Hepatocyte (in vitro differentiated cells): Measurements from ENCODE around the gene TMEM131. TPM values are rescaled to one million over a fixed set of nuclear protein-coding genes. Genes with fewer than 3 reads are reported as not detected.

Experiments
- DNase-seq: peaks from one replicate; pipeline ENCODE4 v3.0.0-alpha.2; 2016; ENCODE audit warnings: low spot score
- H2AFZ ChIP-seq: fragments of 200-600 bp; sonication (generic); 2 replicates; pipeline ENCODE4 v1.6.0; 2016; ENCODE audit warnings: antibody characterized with exemption, mild to moderate bottlenecking
- H3K27ac ChIP-seq: fragments of 200-600 bp; sonication (generic); 2 replicates; pipeline ENCODE4 v1.5.1; 2016; ENCODE audit warnings: mild to moderate bottlenecking
- H3K27me3 ChIP-seq: fragments of 200-600 bp; sonication (generic); 2 replicates; pipeline ENCODE4 v1.6.1; 2016
- H3K36me3 ChIP-seq: fragments of 200-600 bp; sonication (generic); replicated peaks from 2 replicates; pipeline ENCODE4 v1.5.1; 2016; ENCODE audit warnings: low read depth; ENCODE audit not compliant: insufficient read depth
- H3K4me1 ChIP-seq: fragments of 200-600 bp; sonication (generic); 2 replicates; pipeline ENCODE4 v1.5.1; 2016; ENCODE audit warnings: mild to moderate bottlenecking, moderate library complexity; ENCODE audit not compliant: insufficient read depth
- H3K4me2 ChIP-seq: fragments of 200-600 bp; sonication (generic); 2 replicates; pipeline ENCODE4 v1.6.0; 2016
- H3K4me3 ChIP-seq: fragments of 200-600 bp; sonication (generic); 2 replicates; pipeline ENCODE4 v1.5.1; 2016; ENCODE audit warnings: mild to moderate bottlenecking
- H3K79me2 ChIP-seq: fragments of 200-600 bp; sonication (generic); 2 replicates; pipeline ENCODE4 v1.6.0; 2017; ENCODE audit warnings: mild to moderate bottlenecking
- H3K9me2 ChIP-seq: fragments of 200-600 bp; sonication (generic); replicated peaks from 2 replicates; pipeline ENCODE4 v1.6.0; 2017; ENCODE audit warnings: mild to moderate bottlenecking; ENCODE audit not compliant: insufficient read depth
- H3K9me3 ChIP-seq: fragments of 200-600 bp; sonication (generic); 2 replicates; pipeline ENCODE4 v1.5.1; 2016; ENCODE audit warnings: low read depth, mild to moderate bottlenecking
- H4K20me1 ChIP-seq: fragments of 200-600 bp; sonication (generic); 2 replicates; pipeline ENCODE4 v1.6.0; 2016; ENCODE audit warnings: mild to moderate bottlenecking; ENCODE audit not compliant: insufficient read depth, poor library complexity, severe bottlenecking
- CTCF ChIP-seq: fragments of 200-600 bp; sonication (generic); IDR thresholded peaks from 2 replicates; pipeline ENCODE4 v1.5.1; 2016; ENCODE audit warnings: antibody characterized with exemption, mild to moderate bottlenecking; ENCODE audit not compliant: poor library complexity
- EZH2 ChIP-seq: fragments of 200-600 bp; sonication (generic); IDR thresholded peaks from 2 replicates; pipeline ENCODE4 v1.6.1; 2016; ENCODE audit warnings: antibody characterized with exemption, mild to moderate bottlenecking, borderline replicate concordance
- EZH2phosphoT487 ChIP-seq: fragments of 200-600 bp; sonication (generic); IDR thresholded peaks from one replicate; pipeline ENCODE4 v1.6.1; 2018; ENCODE audit warnings: antibody characterized with exemption, mild to moderate bottlenecking, low read depth, moderate library complexity; ENCODE audit not compliant: unreplicated experiment, severe bottlenecking
- WGBS: methylation state at CpG from one replicate; pipeline ENCODE4 v1.1.6; 2016; ENCODE audit warnings: low lambda C conversion rate; ENCODE audit errors: missing lambda C conversion rate; 5-methylcytosine and 5-hydroxymethylcytosine counted together
- polyA plus RNA-seq: library from polyadenylated mRNA; unstranded; fragments of >200 nt; fragmentation: Nextera tagmentation; extraction: Ambion mirVana; gene quantifications from 2 replicates; pipeline ENCODE4 v1.2.1, GENCODE V29; 2016
- total RNA-seq: library from RNA; depleted of rRNA; stranded (reverse); fragments of >200 nt; gene quantifications from 2 replicates; pipeline ENCODE4 v1.2.3, GENCODE V29; 2014

TMEM131 gene
- total and polyA plus RNA-seq, 2 experiments from 2014 or later: 17.5 to 42.1 TPM

GRCh38 chr2:97936199-97936598, 59.5 kb downstream of the TMEM131 start:
- DNase-seq: peak; percentile 25
- Histone ChIP-seq H3K9me2 (no peaks in the 10 kb centered on the region), H3K4me1 (peaks cover 40% of the 10 kb centered on the region), H3K27ac (peak overlapping the region; percentile 35), H3K79me2 (peaks cover 86% of the 10 kb centered on the region), H3K36me3 (no peaks in the 10 kb centered on the region), H2AFZ (no peak overlapping the region), H3K4me2 (peak overlapping the region; percentile 68), H3K9me3 (no peaks in the 10 kb centered on the region), H3K27me3 (no peaks in the 10 kb centered on the region), H4K20me1 (peaks cover 52% of the 10 kb centered on the region), H3K4me3 (no peak overlapping the region)
- 7% methylated on average over 5 of the region's 5 CpGs for WGBS
- TF ChIP-seq CTCF (no peak), EZH2 (no peak), EZH2phosphoT487 (no peak)

- peak overlapping the region; percentile 68 for H3K4me2 ChIP-seq
- peaks cover 57% of the 10 kb centered on the region for H4K20me1 ChIP-seq
Measured at GRCh38 chr2:97935719-97936161, 60.0 kb downstream of the TMEM131 start.

GRCh38 chr2:97932975-97933662, 62.6 kb downstream of the TMEM131 start:
- H3K9me3 ChIP-seq: no peaks in the 10 kb centered on the region
- no peak overlapping the region for H2AFZ ChIP-seq
- no peaks in the 10 kb centered on the region for H3K27me3 ChIP-seq
- peaks cover 71% of the 10 kb centered on the region for H4K20me1 ChIP-seq
- H3K27ac ChIP-seq: no peak overlapping the region
- H3K9me2 ChIP-seq: no peaks in the 10 kb centered on the region
- H3K4me2 ChIP-seq: no peak overlapping the region
- TF ChIP-seq EZH2 (no peak), CTCF (no peak), EZH2phosphoT487 (no peak)
- DNase-seq: no peak
- peaks cover 47% of the 10 kb centered on the region for H3K4me1 ChIP-seq
- WGBS: 88% methylated on average over 4 of the region's 4 CpGs
- peaks cover 94% of the 10 kb centered on the region for H3K79me2 ChIP-seq
- H3K4me3 ChIP-seq: no peak overlapping the region
- no peaks in the 10 kb centered on the region for H3K36me3 ChIP-seq

More at GRCh38 chr2:97935719-97936161, 60.0 kb downstream of the TMEM131 start:
- H3K9me3 ChIP-seq: no peaks in the 10 kb centered on the region
- no peak overlapping the region for H3K4me3 ChIP-seq
- peaks cover 90% of the 10 kb centered on the region for H3K79me2 ChIP-seq
- peak; percentile 27 for DNase-seq
- no peak for TF ChIP-seq EZH2
- TF ChIP-seq CTCF: no peak
- no peak for TF ChIP-seq EZH2phosphoT487
- no peak overlapping the region for H2AFZ ChIP-seq
- no peaks in the 10 kb centered on the region for H3K27me3 ChIP-seq
- H3K36me3 ChIP-seq: no peaks in the 10 kb centered on the region
- H3K4me1 ChIP-seq: peaks cover 45% of the 10 kb centered on the region
- WGBS: 3% methylated on average over 2 of the region's 2 CpGs
- peak overlapping the region; percentile 35 for H3K27ac ChIP-seq
- H3K9me2 ChIP-seq: no peaks in the 10 kb centered on the region
